HepG2 (cell line): ENCODE data around the gene NUP107. TPM values are rescaled to one million over a fixed set of nuclear protein-coding genes. Genes with fewer than 3 reads are reported as not detected.
A peak's percentile ranks its signal among the peaks of the same experiment; 100 is the strongest.

ENCODE experiments used
- CCAR2 ChIP-seq: fragments of 200-400 bp; formaldehyde crosslinking; optimal IDR thresholded peaks from 2 replicates; pipeline ENCODE3; 2018; ENCODE audit warnings: low read depth, mild to moderate bottlenecking, low read length, moderate library complexity
- CSRNP1 ChIP-seq: sonication (generic); formaldehyde crosslinking; IDR thresholded peaks from 2 replicates; pipeline ENCODE4 v1.8.1; 2023; ENCODE audit warnings: mild to moderate bottlenecking, missing genetic modification reagents
- KLF15 ChIP-seq: sonication (generic); formaldehyde crosslinking; IDR thresholded peaks from 2 replicates; pipeline ENCODE4 v1.8.1; 2023; ENCODE audit warnings: borderline replicate concordance, mild to moderate bottlenecking, inconsistent platforms, missing genetic modification reagents, mixed read lengths
- KMT2B ChIP-seq: IDR thresholded peaks from 2 replicates; pipeline ENCODE4 v1.6.1; 2016; ENCODE audit warnings: missing genetic modification reagents, missing compliant biosample characterization
- LBX2 ChIP-seq: sonication (generic); formaldehyde crosslinking; IDR thresholded peaks from 2 replicates; pipeline ENCODE4 v1.5.0; 2020; ENCODE audit warnings: missing genetic modification reagents, mild to moderate bottlenecking, borderline replicate concordance
- NCOR1 ChIP-seq: fragments of 200-600 bp; sonication (generic); IDR thresholded peaks from 2 replicates; pipeline ENCODE4 v1.7.0; 2017; ENCODE audit warnings: antibody characterized with exemption, low read length, borderline replicate concordance
- SALL2 ChIP-seq: sonication (generic); formaldehyde crosslinking; IDR thresholded peaks from 2 replicates; pipeline ENCODE4 v1.8.1; 2023; ENCODE audit warnings: mild to moderate bottlenecking, missing genetic modification reagents, inconsistent platforms
- SNAPC5 ChIP-seq: sonication (generic); formaldehyde crosslinking; IDR thresholded peaks from 2 replicates; pipeline ENCODE4 v1.8.1; 2023; ENCODE audit warnings: mild to moderate bottlenecking, missing genetic modification reagents, borderline replicate concordance
- SP4 ChIP-seq: sonication (generic); formaldehyde crosslinking; IDR thresholded peaks from 2 replicates; pipeline ENCODE4 v1.8.1; 2023; ENCODE audit warnings: mild to moderate bottlenecking, missing genetic modification reagents
- TCF7L2 ChIP-seq: IDR thresholded peaks from 2 replicates; pipeline ENCODE4 v1.6.1; 2011; ENCODE audit warnings: mild to moderate bottlenecking, low read depth, low read length, moderate library complexity
- TFDP1 ChIP-seq: IDR thresholded peaks from 2 replicates; pipeline ENCODE4 v1.6.1; 2016; ENCODE audit warnings: missing compliant biosample characterization, missing genetic modification reagents, borderline replicate concordance
- THRA ChIP-seq: sonication (generic); formaldehyde crosslinking; IDR thresholded peaks from 2 replicates; pipeline ENCODE4 v1.4.0; 2020; ENCODE audit warnings: missing genetic modification reagents, borderline replicate concordance
- YEATS2 ChIP-seq: sonication (generic); formaldehyde crosslinking; IDR thresholded peaks from 2 replicates; pipeline ENCODE4 v1.4.0; 2020; ENCODE audit warnings: missing genetic modification reagents, borderline replicate concordance
- ZNF124 ChIP-seq: sonication (generic); formaldehyde crosslinking; IDR thresholded peaks from 2 replicates; pipeline ENCODE4 v1.4.0; 2020; ENCODE audit warnings: missing genetic modification reagents
- ZNF205 ChIP-seq: IDR thresholded peaks from 2 replicates; pipeline ENCODE4 v1.6.1; 2018; ENCODE audit warnings: missing biosample characterization, missing genetic modification reagents
- ZNF501 ChIP-seq: sonication (generic); formaldehyde crosslinking; IDR thresholded peaks from 2 replicates; pipeline ENCODE4 v1.5.1; 2020; ENCODE audit warnings: mild to moderate bottlenecking, moderate library complexity, missing genetic modification reagents
- ZNF577 ChIP-seq: sonication (generic); formaldehyde crosslinking; IDR thresholded peaks from 2 replicates; pipeline ENCODE4 v1.4.0; 2020; ENCODE audit warnings: mild to moderate bottlenecking, low read depth, missing genetic modification reagents, borderline replicate concordance
- ZNF598 ChIP-seq: sonication (generic); formaldehyde crosslinking; IDR thresholded peaks from 2 replicates; pipeline ENCODE4 v1.5.1; 2020; ENCODE audit warnings: mild to moderate bottlenecking, missing genetic modification reagents, borderline replicate concordance
- ZNF775 ChIP-seq: sonication (generic); formaldehyde crosslinking; IDR thresholded peaks from 2 replicates; pipeline ENCODE4 v1.4.0; 2020; ENCODE audit warnings: missing genetic modification reagents, mild to moderate bottlenecking, moderate library complexity, borderline replicate concordance
- ZSCAN22 ChIP-seq: sonication (generic); formaldehyde crosslinking; IDR thresholded peaks from 2 replicates; pipeline ENCODE4 v1.4.0; 2020; ENCODE audit warnings: mild to moderate bottlenecking, missing genetic modification reagents
- ZUFSP ChIP-seq: sonication (generic); formaldehyde crosslinking; IDR thresholded peaks from 2 replicates; pipeline ENCODE4 v1.9.0; 2021; ENCODE audit warnings: missing genetic modification reagents, mild to moderate bottlenecking, borderline replicate concordance
- polyA plus RNA-seq, 8 experiments: library from polyadenylated mRNA; depleted of rRNA in 3 of 8; stranded (reverse) in 7 of 8; unstranded in 1 of 8; fragments of >200 nt; fragmentation: Illumina TruSeq in 4 of 8; extraction: Trizol in 4 of 8; gene quantifications; 2 replicates each; pipeline versions ENCODE4 v1.2.1 to v1.2.3, GENCODE V29; 2011 to 2016; ENCODE audit warnings: low read depth in 4 of 8, missing spikeins in 1 of 8, mixed read lengths in 1 of 8; ENCODE audit not compliant: insufficient read depth in 1 of 8
- total RNA-seq, 5 experiments: library from RNA; depleted of rRNA; stranded (reverse); fragments of >200 nt; fragmentation: Illumina TruSeq; extraction: Trizol; gene quantifications; 2 replicates each; pipeline ENCODE4 v1.2.3, GENCODE V29; 2016; ENCODE audit warnings: low read depth in 1 of 5

NUP107 gene
- total and polyA plus RNA-seq, 2 of the 13 experiments (the other 11 are each of a cell fraction or from before 2014, with no cell fraction given): 54.7 to 100 TPM

GRCh38 chr12:68686595-68687521, at the start of gene NUP107 (continued):
- peak; percentile 100 for TF ChIP-seq TFDP1 (CRISPR knock-in tag)
- TF ChIP-seq ZNF501 (CRISPR knock-in tag): peak; percentile 98
- TF ChIP-seq SP4 (CRISPR knock-in tag): peak; percentile 87
- TF ChIP-seq LBX2 (CRISPR knock-in tag): no peak
- TF ChIP-seq YEATS2 (CRISPR knock-in tag): peak; percentile 98
- TF ChIP-seq ZNF775: no peak
- TF ChIP-seq ZSCAN22 (CRISPR knock-in tag): no peak
- TF ChIP-seq KMT2B (CRISPR knock-in tag): peak; percentile 99
- 0 out of 2 replicates have a peak, but pooled peaks have one; percentile 17 for TF ChIP-seq ZNF598 (CRISPR knock-in tag)
- no peak for TF ChIP-seq ZUFSP (CRISPR knock-in tag)
- peak; percentile 74; the same call in 1 of the 2 replicates for TF ChIP-seq CSRNP1
- TF ChIP-seq NCOR1: peak; percentile 78; the same call in 1 of the 2 replicates
- peak; percentile 73; the same call in 1 of the 2 replicates for TF ChIP-seq THRA (CRISPR knock-in tag)
- peak; percentile 37 for TF ChIP-seq CCAR2
- TF ChIP-seq TCF7L2: no peak
- TF ChIP-seq SALL2 (CRISPR knock-in tag): peak; percentile 91
- TF ChIP-seq ZNF577 (CRISPR knock-in tag): no peak
- TF ChIP-seq SNAPC5 (CRISPR knock-in tag): peak; percentile 88; the same call in 1 of the 2 replicates
- peak; percentile 45; the same call in 1 of the 2 replicates for TF ChIP-seq KLF15
- TF ChIP-seq ZNF205 (CRISPR knock-in tag): peak; percentile 93
- no peak; the same call in 1 of the 2 replicates for TF ChIP-seq ZNF124 (CRISPR knock-in tag)
